ENCODE results near the gene PTPRU. TPM values are rescaled to one million over a fixed set of nuclear protein-coding genes. Genes with fewer than 3 reads are reported as not detected.
A peak's percentile ranks its signal among the peaks of the same experiment; 100 is the strongest.

The PTPRU gene
- total RNA-seq, 1 experiment from 2014 or later, result 6.8 TPM

- H3K9me3 ChIP-seq (ENCODE audit: low read depth, low read length, poor library complexity, severe bottlenecking), result no peaks in the 10 kb centered on the region
- peaks cover 6% of the 10 kb centered on the region for H3K27me3 ChIP-seq (replicated peaks; ENCODE audit: insufficient read depth, low read depth, low read length, poor library complexity)
- no peaks in the 10 kb centered on the region for H3K36me3 ChIP-seq (ENCODE audit: insufficient read depth, low read length, poor library complexity, severe bottlenecking)
- peaks cover 12% of the 10 kb centered on the region for H3K4me1 ChIP-seq (ENCODE audit: insufficient read depth, low read length, poor library complexity, severe bottlenecking)
- DNase-seq (ENCODE audit: low spot score), result peak; percentile 32
- POLR2A ChIA-PET (ENCODE audit: low non-redundant PET), result no interaction called here
- no TSS peak for BruUV-seq (replicated peaks)
- TF ChIP-seq EZH2 (IDR thresholded peaks at IDR 0.05; ENCODE audit: borderline replicate concordance, low read depth, low read length, poor library complexity, severe bottlenecking) (no peak), CTCF (conservative IDR thresholded peaks at IDR 0.05; ENCODE audit: low read depth, low read length) (no peak)
- peak overlapping the region; percentile 60 for H3K4me3 ChIP-seq (ENCODE audit: low read depth, low read length, poor library complexity, severe bottlenecking)
- no peak overlapping the region for H3K27ac ChIP-seq (ENCODE audit: low read depth, low read length, poor library complexity, severe bottlenecking)
- CTCF ChIA-PET, result no interaction called here
- intact Hi-C loops (cut with micrococcal nuclease; ENCODE audit: unreplicated experiment), result loop anchor here (2.0 to 10.0 kb wide), 3 partner anchors 108 to 1472 kb away; no protein-coding TSS in a partner anchor
Measured at GRCh38 chr1:29236712-29237128, 398 bp downstream of the PTPRU start.

GRCh38 chr1:29237129-29237821 is 953 bp downstream of the PTPRU start:
- TSS peak; percentile 79 for BruUV-seq (replicated peaks)
- peak overlapping the region; percentile 60 for H3K4me3 ChIP-seq (ENCODE audit: low read depth, low read length, poor library complexity, severe bottlenecking)
- H3K4me1 ChIP-seq (ENCODE audit: insufficient read depth, low read length, poor library complexity, severe bottlenecking), result peaks cover 12% of the 10 kb centered on the region
- H3K36me3 ChIP-seq (ENCODE audit: insufficient read depth, low read length, poor library complexity, severe bottlenecking), result no peaks in the 10 kb centered on the region
- ChIA-PET POLR2A (ENCODE audit: low non-redundant PET) (no interaction called here), CTCF (no interaction called here)
- DNase-seq (ENCODE audit: low spot score), result peak; percentile 43
- peaks cover 6% of the 10 kb centered on the region for H3K27me3 ChIP-seq (replicated peaks; ENCODE audit: insufficient read depth, low read depth, low read length, poor library complexity)
- intact Hi-C loops (cut with micrococcal nuclease; ENCODE audit: unreplicated experiment), result loop anchor here (2.0 to 10.0 kb wide), 3 partner anchors 108 to 1472 kb away; no protein-coding TSS in a partner anchor
- H3K27ac ChIP-seq (ENCODE audit: low read depth, low read length, poor library complexity, severe bottlenecking), result no peak overlapping the region
- no peak for TF ChIP-seq EZH2 (IDR thresholded peaks at IDR 0.05; ENCODE audit: borderline replicate concordance, low read depth, low read length, poor library complexity, severe bottlenecking)
- TF ChIP-seq CTCF (conservative IDR thresholded peaks at IDR 0.05; ENCODE audit: low read depth, low read length), result no peak
- no peaks in the 10 kb centered on the region for H3K9me3 ChIP-seq (ENCODE audit: low read depth, low read length, poor library complexity, severe bottlenecking)

- H3K4me1 ChIP-seq (ENCODE audit: insufficient read depth, low read length, poor library complexity, severe bottlenecking), result peaks cover 12% of the 10 kb centered on the region
- H3K4me3 ChIP-seq (ENCODE audit: low read depth, low read length, poor library complexity, severe bottlenecking), result peak overlapping the region; percentile 46
- no peaks in the 10 kb centered on the region for H3K9me3 ChIP-seq (ENCODE audit: low read depth, low read length, poor library complexity, severe bottlenecking)
- intact Hi-C loops (cut with micrococcal nuclease; ENCODE audit: unreplicated experiment), result loop anchor here (2.0 to 10.0 kb wide), 3 partner anchors 107 to 1471 kb away; no protein-coding TSS in a partner anchor
- ChIA-PET CTCF (interaction anchor here (1.6 kb wide), 1 partner anchor 1470 kb away, joined by 3 read pairs; no protein-coding TSS in a partner anchor), POLR2A (ENCODE audit: low non-redundant PET) (no interaction called here)
- BruUV-seq (replicated peaks), result no TSS peak
- peak; percentile 42 for DNase-seq (ENCODE audit: low spot score)
- no peaks in the 10 kb centered on the region for H3K36me3 ChIP-seq (ENCODE audit: insufficient read depth, low read length, poor library complexity, severe bottlenecking)
- H3K27me3 ChIP-seq (replicated peaks; ENCODE audit: insufficient read depth, low read depth, low read length, poor library complexity), result peaks cover 6% of the 10 kb centered on the region
- H3K27ac ChIP-seq (ENCODE audit: low read depth, low read length, poor library complexity, severe bottlenecking), result no peak overlapping the region
- no peak for TF ChIP-seq EZH2 (IDR thresholded peaks at IDR 0.05; ENCODE audit: borderline replicate concordance, low read depth, low read length, poor library complexity, severe bottlenecking)
- TF ChIP-seq CTCF (conservative IDR thresholded peaks at IDR 0.05; ENCODE audit: low read depth, low read length), result no peak
Measured at GRCh38 chr1:29237852-29238619, 1.7 kb downstream of the PTPRU start.

Data from A673 (cell line).